RCC 7860 (cell line): ENCODE measurements around the gene USP49.
"Not testable (repeated sequence)": the region's sequence is repeated elsewhere in the genome, so short reads cannot be mapped to it uniquely, and the experiment has no call there.

Source experiments
- DNase-seq: peaks from one replicate; pipeline ENCODE4 v3.0.0-alpha.2; 2015; ENCODE audit warnings: low spot score
- FAIRE-seq: peaks from 2 replicates; lab custom pipeline; 2012; peaks lifted over from hg19 to GRCh38; lab: Jason Lieb, UNC

USP49 gene

DNA sequence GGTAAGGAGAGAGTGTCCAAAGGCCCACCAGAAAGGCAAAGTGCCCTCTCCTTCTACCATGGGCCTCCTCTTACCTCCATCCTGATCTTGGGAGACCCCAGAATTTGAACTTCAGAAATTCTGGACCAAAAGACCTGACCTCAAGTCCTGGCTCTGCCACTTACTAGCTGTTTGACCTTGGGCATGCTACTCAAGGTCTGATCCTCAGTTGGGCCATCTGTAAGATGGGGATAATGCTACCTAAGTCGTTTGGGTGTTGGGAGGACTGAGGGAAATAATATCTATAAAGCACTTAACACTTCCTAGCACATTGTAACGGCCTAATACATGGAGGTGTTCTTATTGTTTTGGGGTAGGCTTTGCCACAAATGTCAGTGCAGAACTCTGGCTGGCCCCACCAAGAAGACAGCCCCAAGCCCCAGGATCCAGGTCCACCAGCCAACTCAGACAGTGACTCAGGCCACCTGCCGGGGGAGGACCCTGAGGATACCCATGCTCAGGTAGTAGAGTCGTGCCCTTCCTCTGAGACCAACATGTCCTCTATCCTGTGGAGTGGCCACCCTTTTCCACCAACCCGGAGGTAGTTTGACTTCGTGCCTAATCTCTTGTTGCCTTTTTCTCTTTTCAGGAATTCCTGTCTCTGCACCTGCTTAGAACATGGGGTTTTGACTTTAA is 111.9 kb downstream of the USP49 start:
- no peak for DNase-seq
- no peak for FAIRE-seq

DNA sequence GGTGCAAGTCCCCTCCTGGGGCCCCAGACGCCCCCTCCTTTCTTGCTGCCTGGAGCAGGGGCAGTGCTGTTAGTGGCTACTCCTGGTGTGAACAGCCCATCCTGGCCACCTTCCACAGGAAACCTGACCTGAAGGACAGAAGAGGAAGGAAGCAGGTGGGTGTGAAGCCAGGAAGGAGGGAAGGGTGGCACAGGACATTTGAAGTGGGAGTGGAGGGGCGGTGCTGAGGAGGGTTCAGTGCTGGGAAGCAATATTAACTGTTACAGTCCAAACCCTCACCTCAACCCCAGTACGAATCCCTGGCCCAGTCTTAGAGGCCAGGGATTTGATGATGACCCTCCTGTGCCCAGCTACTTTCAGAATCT is 113.8 kb downstream of the USP49 start:
- DNase-seq (no peak), FAIRE-seq (no peak)

GRCh38 chr6:41780551-41781365 is 114.4 kb downstream of the USP49 start, which contains the start of gene PRICKLE4:
TSS of gene PRICKLE4 (plus strand) at chr6:41780782. CDS start at chr6:41783474, 2,692 bp downstream.
- DNase-seq (no peak), FAIRE-seq (no peak)

- FAIRE-seq (no peak), DNase-seq (peak; percentile 79)
Observed at GRCh38 chr6:41779788-41780550, 115.2 kb downstream of the USP49 start, which contains the start of gene FRS3. TSS of gene FRS3 (minus strand) at chr6:41779900. CDS start at chr6:41776987, 2,913 bp downstream.

DNA sequence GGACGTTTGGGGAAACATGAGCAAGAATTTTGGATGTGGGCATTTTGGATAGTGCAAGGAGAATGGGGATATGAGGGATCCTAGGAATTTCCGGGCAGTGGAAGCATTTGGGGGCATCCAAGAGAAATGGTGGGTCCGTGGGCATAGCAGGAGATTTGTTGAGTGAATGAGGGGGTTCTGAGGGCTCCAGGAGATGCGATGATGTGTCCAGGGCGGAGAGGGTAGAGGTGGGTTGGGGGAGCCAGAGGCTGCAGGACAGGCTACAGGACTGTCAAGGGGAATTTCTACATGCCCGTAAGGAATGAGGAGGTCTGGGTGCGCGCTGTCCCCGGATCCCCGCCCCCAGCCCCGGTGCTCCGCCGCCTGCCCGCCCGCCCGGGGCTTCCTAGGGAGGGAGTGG is 115.8 kb downstream of the USP49 start:
- DNase-seq (no peak), FAIRE-seq (no peak)

GRCh38 chr6:41778895-41779294 is 116.3 kb downstream of the USP49 start:
- FAIRE-seq (no peak), DNase-seq (no peak)

- FAIRE-seq: no peak
- no peak for DNase-seq
Observed at GRCh38 chr6:41777551-41778285, 117.5 kb downstream of the USP49 start.

DNA sequence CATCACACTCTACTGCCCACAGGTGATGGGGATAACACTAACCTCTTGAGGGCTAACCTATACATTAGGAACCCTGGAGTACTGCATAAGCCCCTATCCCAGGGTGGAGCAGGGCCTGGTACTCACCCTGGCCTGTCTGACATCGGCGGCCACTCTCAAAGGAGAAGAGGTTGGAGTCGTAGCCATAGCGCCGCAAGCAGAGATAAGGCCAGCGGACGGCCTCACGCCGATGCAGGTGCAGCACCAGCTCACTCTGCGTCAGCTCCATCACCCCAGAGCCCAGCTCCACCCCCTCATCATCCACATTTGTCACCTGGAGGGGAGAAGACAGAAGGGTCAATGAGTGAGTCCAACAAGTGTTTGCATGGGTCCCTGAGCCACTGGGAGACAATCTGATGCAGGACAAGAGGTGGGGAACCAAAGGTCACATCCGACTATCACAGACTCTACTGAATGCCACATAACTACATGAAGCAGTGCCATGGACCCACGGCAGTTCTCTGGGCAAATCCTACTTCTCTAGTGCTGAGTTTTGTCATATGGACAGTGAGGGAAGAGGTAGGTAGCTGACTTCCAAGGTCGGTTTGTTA is 119.8 kb downstream of the USP49 start:
- FAIRE-seq (no peak), DNase-seq (no peak)

GRCh38 chr6:41774841-41775240 is 120.3 kb downstream of the USP49 start:
- no peak for FAIRE-seq
- DNase-seq: no peak

DNA sequence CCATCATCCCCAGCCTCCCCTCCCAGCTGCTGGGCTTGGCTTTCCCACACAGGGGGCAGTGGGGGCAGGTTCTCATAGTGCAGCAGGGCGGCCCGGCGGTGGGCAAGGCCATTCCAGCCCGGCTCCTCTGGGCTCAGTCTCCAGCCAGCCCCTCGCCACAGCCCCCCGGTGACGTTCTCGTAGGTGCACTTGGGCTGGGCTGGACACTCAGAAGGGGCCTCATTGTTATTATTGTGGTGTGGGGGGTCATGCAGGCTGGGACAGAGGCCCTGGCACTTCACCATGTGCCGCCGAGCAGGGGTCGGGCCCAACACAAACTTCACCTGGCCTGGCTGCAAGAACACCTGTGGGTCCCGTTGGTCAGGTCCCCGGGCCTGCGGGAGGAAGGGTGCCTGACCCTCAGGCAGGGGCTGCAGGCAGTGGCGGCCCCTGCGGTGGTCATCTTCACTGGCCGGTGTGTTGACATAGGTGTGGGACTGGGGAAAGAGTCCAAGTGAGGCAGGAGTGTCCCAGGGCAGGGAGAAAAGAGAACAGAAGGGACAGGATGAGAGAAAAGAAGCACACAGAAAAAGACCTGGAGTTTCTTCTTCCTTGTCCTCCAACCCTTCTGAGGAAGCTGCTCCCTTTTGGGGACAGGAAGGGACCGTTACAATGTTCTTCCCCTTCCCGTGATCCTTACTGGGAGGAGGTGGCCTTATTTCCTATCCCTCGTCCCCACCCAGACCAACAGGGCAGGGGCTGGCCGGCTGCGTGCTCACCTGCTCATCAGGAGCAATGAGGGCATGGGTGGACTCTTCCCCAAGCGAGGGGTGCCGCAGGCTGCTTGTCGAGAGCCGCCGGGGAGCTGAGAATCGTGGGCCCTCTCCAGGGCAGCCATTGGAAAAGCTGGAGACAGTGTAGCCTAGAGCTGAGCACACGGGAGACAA is 123.9 kb downstream of the USP49 start:
- FAIRE-seq: no peak
- no peak for DNase-seq

DNA sequence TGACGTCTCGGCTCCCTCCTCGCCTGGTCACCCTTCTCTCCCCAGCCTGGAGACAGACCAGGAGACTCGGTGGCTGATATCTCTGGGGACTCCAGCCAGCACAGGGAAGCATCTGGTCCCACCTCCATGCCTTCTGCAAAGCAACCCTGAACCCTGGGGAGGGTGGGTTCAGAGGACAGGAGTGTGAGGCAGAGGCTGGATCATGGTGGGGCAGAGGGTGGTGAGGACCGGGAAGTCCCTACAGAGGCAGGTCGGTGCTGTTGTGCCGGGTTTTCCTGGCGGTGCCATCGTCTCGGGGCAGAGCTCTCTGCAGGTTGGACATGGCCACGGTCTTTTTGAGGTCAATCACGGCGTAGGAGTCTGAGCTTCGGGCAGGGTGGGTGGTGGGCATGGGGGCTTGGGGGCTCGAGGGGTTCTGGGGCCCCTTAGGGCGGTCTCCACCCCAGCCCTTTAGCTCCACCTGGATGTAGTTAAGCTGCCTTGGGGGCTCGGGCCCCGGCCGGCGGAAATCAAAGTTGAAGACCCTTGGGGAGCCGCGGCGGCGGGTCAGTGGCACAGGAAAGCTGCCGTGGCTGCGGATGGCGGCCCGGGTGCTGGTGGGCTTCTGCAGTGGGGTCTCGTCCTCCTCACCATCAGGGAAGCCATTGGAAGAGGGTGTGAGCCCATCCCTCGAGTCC is 124.7 kb downstream of the USP49 start:
- FAIRE-seq: no peak

DNA sequence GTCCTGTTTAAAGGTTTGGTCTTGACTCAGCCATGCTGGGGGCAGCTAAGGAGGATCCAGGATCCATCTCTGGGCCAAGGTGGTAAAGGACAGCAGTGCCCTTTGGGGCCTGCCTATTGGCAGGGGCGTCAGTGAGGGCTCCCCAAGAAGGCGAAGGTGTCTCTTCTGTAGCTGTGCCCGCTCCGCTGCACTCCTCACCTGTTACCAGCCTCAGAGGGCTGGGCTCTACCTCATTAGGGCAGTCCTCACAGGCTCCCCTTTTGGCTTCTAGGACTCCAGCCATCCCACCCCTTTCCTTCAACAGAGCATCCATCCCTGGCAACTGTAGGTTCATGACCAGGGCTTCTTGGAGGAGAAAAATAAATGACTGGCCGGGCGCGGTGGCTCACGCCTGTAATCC is 125.8 kb downstream of the USP49 start:
- no peak for FAIRE-seq
- DNase-seq: no peak

More for the DNA sequence above, 124.7 kb downstream of the USP49 start:
- DNase-seq: no peak

- FAIRE-seq (no peak), DNase-seq (no peak)
Observed at GRCh38 chr6:41768545-41769308, 126.4 kb downstream of the USP49 start.

DNA sequence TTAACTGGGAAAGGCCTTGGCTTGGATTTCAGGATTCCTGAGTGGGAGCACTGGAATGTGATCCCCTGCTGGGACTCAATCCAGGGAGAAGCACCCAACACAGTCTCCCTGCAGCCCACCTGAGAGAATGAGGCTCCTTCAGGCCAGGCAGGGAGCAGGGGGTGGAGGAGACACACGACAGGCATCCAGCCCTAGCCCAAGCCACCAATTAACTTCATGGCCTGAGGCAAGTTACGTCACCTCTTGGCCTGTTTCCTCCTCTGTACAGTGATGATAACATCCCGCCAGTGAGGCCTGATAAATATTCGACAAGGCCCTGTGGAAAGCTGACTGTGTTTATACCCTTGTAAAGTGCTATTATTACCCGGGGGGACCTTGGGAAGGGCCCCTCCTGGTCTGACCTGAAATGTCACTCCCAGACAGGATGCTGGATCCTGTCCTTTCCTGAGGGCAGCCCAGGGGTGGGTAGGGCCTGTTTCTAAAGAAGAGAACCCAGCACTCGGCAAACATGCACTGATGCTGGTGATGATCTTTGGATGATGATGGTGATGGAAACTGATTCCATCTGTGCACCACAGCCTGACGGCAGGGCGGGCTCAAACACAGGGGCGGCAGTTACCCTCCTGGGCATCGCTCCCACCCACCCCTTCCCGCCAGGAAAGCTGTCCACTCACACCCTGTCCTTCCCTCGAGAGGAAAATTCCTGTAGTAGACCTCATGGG is 127.9 kb downstream of the USP49 start:
- DNase-seq: no peak

DNA sequence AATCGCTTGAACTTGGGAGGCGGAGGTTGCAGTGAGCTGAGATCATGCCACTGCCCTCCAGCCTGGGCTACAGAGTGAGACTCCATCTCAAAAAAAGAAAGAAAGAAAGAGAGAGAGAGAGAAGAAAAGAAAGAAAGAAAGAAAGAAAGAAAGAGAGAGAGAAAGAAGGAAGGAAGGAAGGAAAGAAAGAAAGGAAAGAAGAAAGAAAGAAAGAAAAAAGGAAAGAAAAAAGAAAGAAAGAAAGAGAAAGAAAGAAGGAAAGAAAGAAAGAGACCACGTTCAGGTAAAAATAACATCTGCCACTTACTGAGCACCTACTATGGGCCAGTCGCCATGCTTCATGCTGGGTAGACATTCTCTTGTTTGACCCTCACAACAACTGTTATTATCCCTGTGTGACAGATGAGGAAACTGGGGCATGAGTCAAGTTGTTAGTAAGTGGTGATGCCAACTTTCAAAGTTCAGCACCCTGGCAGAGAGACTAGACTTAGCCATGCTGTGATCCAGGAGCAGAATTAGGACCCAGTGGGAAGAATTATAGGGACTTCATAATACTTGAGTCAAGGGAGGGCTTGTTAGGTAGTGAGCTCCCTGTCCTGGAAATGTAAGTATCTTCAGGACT is 129.0 kb downstream of the USP49 start:
- DNase-seq, FAIRE-seq: not testable (repeated sequence)

More for the DNA sequence above, 127.9 kb downstream of the USP49 start:
- FAIRE-seq: no peak

- DNase-seq (no peak), FAIRE-seq (no peak)
Observed at GRCh38 chr6:41763470-41763869, 131.7 kb downstream of the USP49 start.
